ENCODE results near the gene CD8B.

DNA sequence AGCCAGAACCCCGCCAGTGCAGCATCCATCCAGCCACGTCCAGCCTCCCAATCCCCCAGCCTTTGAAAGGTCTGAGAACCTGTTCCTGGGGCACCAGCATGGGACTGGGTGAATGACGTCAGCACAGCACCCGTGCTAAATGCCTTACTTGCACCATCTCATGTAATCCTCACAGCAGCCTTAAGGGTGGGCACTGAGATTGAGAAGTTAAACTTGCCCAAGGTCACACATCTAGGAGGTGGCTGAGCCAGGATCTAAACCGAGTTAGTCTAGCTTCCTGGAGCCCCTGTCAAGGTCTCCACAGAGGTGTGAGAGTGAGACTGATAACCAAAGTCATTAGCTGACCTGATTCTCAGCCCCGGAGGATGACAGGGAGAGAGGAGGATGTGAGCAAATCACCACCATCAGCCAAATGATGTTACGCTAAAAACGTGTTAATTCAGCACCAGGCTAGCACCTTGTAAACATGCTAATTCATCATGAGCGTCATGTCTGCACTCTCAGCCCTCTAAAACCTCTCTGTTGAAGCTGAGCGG is 75.6 kb downstream of the CD8B start:
- no peak for TF ChIP-seq EZH2 (IDR thresholded peaks at IDR 0.05; ENCODE audit: low read depth, low read length, severe bottlenecking)
- TF ChIP-seq SIRT6 (IDR thresholded peaks at IDR 0.05; ENCODE audit: low read length): no peak
- no peak for TF ChIP-seq CTCF (IDR thresholded peaks at IDR 0.05; ENCODE audit: control extremely low read depth in 1 of 3, insufficient read depth in 1 of 3, low read depth in 1 of 3, low read length in 3 of 3)
- no peak for TF ChIP-seq USF2 (IDR thresholded peaks at IDR 0.05; ENCODE audit: low read length)
- no peak for TF ChIP-seq TEAD4 (IDR thresholded peaks at IDR 0.05; ENCODE audit: low read depth, low read length)
- no peak for TF ChIP-seq BACH1 (IDR thresholded peaks at IDR 0.05; ENCODE audit: low read length)
- TF ChIP-seq GABPA (IDR thresholded peaks at IDR 0.05; ENCODE audit: borderline replicate concordance, insufficient read depth, low read length): no peak

All from H1 (cell line).